Testis (tissue), 2 donors: ENCODE results near the gene SEZ6L2.

ENCODE experiments used
- CTCF ChIP-seq, 3 experiments: fragments of 450-650 bp in 2 of 3; fragments of 200-600 bp in 1 of 3; sonication (generic) in 1 of 3; IDR thresholded peaks; one replicate each; pipeline ENCODE4 v1.5.1; 2016 to 2019; ENCODE audit warnings: antibody characterized with exemption in 3 of 3, mild to moderate bottlenecking in 2 of 3, moderate library complexity in 1 of 3
- POLR2A ChIP-seq: fragments of 450-650 bp; IDR thresholded peaks from one replicate; pipeline ENCODE4 v1.6.1; 2017; ENCODE audit warnings: antibody characterized with exemption, mild to moderate bottlenecking, moderate library complexity

GRCh38 chr16:29920288-29921033 lies 21.1 kb upstream of the SEZ6L2 start:
- TF ChIP-seq CTCF (IDR thresholded peaks at IDR 0.05) (no peak), POLR2A (no peak)
